ENCODE measurements around the gene CYP4B1.

- TF ChIP-seq SNAI2 (CRISPR knock-in tag; IDR thresholded peaks at IDR 0.05) = no peak
- TF ChIP-seq, protein P1, sequence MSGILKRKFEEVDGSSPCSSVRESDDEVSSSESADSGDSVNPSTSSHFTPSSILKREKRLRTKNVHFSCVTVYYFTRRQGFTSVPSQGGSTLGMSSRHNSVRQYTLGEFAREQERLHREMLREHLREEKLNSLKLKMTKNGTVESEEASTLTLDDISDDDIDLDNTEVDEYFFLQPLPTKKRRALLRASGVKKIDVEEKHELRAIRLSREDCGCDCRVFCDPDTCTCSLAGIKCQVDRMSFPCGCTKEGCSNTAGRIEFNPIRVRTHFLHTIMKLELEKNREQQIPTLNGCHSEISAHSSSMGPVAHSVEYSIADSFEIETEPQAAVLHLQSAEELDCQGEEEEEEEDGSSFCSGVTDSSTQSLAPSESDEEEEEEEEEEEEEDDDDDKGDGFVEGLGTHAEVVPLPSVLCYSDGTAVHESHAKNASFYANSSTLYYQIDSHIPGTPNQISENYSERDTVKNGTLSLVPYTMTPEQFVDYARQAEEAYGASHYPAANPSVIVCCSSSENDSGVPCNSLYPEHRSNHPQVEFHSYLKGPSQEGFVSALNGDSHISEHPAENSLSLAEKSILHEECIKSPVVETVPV (CRISPR knock-in tag; IDR thresholded peaks at IDR 0.05) = no peak
These were observed 44.9 kb upstream of the CYP4B1 start for GRCh38 chr1:46753985-46754384.
